HG02938 (cell line): ENCODE results near the gene AMZ1.

Experiments used
- ATAC-seq: cut with Tn5 transposase; IDR thresholded peaks from one replicate; pipeline ENCODE4 v1.9.1; 2021; ENCODE audit warnings: mild to moderate bottlenecking, moderate library complexity; ENCODE audit not compliant: unreplicated experiment

Gene AMZ1, protein sequence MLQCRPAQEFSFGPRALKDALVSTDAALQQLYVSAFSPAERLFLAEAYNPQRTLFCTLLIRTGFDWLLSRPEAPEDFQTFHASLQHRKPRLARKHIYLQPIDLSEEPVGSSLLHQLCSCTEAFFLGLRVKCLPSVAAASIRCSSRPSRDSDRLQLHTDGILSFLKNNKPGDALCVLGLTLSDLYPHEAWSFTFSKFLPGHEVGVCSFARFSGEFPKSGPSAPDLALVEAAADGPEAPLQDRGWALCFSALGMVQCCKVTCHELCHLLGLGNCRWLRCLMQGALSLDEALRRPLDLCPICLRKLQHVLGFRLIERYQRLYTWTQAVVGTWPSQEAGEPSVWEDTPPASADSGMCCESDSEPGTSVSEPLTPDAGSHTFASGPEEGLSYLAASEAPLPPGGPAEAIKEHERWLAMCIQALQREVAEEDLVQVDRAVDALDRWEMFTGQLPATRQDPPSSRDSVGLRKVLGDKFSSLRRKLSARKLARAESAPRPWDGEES

DNA sequence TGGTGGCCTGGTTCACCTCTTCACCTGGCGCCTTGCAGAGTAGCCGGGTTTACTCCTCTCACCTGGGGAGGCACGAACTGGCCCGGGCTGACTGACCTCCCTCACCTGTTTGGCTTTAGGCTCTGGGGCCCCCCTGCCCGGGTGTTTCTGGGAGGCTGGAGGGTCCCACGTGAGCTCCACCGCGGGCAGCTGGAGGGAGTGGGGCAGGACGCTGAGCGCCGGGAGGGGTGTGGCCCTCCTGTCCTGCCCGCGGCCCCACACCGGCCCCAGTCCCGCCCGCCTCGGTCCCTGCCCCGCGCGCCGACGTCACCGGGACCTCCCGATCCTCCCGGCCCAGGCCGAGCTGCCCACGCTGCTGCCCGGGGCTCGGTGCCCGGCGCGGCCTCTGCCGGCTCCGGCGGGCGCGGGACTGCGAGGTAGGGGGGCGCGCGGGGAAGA lies at the start of gene AMZ1:
AMZ1 (plus strand) TSS at position 322 of the 438 bp plus-strand sequence. CDS start 12,250 bp downstream, outside the sequence.
- no peak for ATAC-seq

- ATAC-seq, result no peak
These were observed 49.6 kb upstream of the AMZ1 start for GRCh38 chr7:2638224-2638991.

GRCh38 chr7:2639181-2639681 lies 48.8 kb upstream of the AMZ1 start:
- no peak for ATAC-seq

- no peak for ATAC-seq
These were observed 48.1 kb upstream of the AMZ1 start for GRCh38 chr7:2639695-2640481.

GRCh38 chr7:2640482-2640830 lies 47.5 kb upstream of the AMZ1 start:
- no peak for ATAC-seq

DNA sequence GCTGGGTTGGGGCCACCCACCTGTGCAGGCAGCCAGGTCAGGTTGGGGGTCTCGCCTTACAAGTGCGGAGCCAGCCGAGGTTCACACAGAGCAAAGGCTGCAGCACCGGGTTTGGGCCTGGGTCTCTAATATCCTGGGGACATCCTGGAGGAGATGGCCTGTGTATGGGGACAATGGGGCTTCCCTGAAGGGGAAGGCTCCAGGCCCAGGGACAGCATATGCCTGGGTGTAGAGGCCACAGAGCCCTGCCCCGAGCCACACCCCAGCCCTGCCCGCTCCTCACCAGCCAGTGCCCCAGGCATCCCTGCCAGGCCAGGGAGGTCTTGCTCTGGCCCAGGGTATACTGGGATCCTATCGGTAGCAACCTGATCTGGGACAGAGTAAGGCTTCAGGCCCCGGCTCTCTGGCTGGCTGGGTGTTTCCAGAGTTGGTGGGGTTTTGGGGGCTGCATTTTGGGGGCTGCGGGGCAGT lies 47.1 kb upstream of the AMZ1 start:
- ATAC-seq, result no peak

- peak; percentile 41 for ATAC-seq
These were observed 46.3 kb upstream of the AMZ1 start for GRCh38 chr7:2641406-2642393.

DNA sequence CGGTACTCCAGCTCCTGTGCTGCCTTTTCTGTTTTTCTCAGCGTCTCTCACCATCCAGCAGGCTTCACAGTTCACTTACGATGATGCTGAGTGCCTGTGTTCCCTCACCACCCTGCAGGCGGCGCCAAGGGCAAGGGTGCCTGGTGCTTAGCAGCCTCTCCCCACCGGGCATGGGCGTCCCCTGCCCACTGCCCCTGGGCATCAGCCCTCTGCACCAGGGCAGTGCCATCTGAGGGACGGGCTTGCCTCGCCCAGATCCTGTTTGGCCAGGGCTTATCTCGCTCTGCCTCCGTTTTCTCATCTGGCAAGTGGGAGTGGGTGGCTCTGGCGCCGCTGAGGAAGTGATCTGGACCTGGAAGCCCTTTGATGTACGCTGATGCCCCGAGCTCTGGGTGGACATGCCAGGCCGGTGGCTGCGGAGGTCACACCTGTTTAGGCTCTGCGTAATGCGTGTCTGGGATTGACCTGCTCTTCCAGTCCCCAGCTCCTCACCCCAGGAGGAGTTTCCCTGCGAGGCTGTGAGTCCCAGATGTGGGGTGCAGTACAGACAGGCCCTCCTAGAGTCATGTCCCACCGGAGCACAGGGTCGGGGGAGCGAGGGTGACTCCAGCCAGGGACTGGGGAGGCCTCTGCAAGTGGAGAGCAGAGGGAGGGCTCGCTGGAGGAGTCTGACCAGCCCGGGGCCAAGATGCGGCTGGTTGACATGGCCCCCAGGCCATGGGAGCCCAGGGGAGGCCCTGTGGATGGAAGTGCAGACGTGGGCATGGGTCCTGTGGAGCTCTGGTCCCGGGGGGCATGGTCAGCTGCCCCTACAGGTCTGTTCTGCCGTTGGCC lies 44.4 kb upstream of the AMZ1 start:
- no peak for ATAC-seq

DNA sequence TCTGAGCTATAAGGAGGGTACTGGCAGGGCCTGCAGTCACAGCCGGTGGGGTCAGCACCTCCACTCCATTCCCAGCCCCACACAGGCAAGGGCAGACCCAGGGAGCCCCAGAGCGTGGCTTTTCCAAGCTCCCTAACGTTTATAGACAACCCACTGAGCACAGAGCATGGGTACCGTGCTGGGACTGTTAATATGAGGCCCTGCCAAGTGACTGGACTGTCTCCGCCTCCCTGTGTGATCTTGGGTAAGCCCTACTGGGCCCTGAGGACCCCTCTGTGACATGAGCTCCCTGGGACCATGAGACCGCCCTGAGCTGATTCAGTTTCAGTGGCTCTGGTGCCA lies 43.8 kb upstream of the AMZ1 start:
- no peak for ATAC-seq

GRCh38 chr7:2644562-2645273 lies 43.3 kb upstream of the AMZ1 start:
- ATAC-seq, result peak; percentile 27

DNA sequence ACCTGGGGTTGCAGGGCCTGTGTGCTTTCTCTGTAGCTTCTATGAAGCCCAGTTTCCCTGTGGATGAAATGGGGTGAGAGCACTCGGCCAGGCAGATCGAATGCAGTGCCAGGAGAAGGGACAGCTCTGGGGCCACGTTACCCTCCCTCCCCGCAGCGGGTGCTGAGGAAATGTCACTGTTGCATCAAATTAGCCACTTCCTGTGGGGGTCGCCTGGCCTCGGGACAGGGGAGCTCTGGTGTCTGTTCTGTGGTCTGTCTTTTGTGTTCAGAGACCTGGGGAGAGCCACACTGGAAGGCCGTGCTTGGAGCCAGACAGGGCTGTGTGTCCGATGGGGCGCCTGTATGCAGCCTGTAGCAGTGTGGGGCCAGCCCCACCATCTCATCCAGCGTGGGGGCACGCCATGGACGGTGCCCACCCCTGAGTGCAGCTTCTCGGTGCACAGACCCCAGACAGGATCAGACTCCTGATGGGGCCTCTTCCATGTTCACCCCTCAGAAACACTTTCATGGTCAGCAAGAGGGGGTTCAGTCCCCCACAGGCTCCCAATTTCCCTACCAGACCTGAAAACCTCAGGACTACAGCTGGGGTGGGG lies 42.6 kb upstream of the AMZ1 start:
- peak; percentile 40 for ATAC-seq

GRCh38 chr7:2646336-2646679 lies 41.7 kb upstream of the AMZ1 start:
- ATAC-seq, result no peak

- no peak for ATAC-seq
These were observed 41.1 kb upstream of the AMZ1 start for GRCh38 chr7:2646680-2647571.

DNA sequence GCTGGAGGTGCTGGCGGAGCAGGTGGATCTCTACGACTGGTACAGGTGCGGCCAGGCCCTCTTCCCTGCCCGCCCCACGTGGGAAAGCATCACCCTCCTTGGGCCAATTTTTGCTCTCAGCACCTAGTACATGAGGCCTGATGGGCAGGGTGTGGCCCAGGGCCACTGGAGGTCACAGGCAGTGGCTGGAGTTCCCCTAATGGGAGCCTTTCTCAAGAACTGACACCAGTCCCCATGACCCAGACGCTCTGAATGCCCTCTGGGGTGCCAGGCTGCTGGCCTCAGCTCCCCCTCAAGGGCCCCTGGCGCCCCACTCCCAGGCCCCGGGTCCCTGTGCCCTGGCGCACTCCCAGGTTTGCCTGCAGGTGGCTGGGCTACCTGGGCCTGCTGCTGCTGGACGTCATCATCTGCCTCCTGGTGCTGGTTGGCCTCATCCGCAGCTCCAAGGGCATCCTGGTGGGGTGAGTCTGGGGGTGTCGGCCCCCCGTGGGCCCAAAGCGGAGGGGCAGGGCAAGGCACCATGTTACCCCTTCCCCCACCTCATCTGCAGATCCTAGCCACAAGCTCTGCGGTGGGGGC lies 40.3 kb upstream of the AMZ1 start:
- ATAC-seq, result no peak

GRCh38 chr7:2649139-2649838 lies 38.7 kb upstream of the AMZ1 start:
- no peak for ATAC-seq

DNA sequence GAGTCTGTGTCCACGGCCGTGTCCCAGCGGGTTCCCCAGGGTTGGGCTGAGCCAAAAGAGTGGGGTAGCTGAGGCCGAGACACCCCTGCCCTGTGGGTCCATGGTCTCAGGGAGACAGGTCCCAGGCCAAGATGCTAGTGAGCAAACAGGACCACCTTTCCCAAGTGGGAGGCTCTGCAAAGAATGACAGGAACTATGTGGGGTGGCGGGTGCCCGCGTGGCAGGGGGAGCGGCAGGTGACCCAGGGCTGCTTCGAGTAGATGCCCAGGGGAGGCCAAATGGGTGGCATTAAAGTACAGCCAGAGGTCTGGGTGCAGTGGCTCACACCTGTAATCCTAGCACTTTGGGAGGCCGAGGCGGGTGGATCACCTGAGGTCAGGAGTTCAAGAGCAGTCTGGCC lies 38.0 kb upstream of the AMZ1 start:
- ATAC-seq, result no peak
